Epithelial cell of proximal tubule (primary cell): ENCODE data around the gene PPP1R16B. TPM values are rescaled to one million over a fixed set of nuclear protein-coding genes. Genes with fewer than 3 reads are reported as not detected.
A peak's percentile ranks its signal among the peaks of the same experiment; 100 is the strongest.
"Not testable (repeated sequence)": the region's sequence is repeated elsewhere in the genome, so short reads cannot be mapped to it uniquely, and the experiment has no call there.

Experiments
- DNase-seq: peaks from one replicate; pipeline ENCODE4 v3.0.0-alpha.2; 2011; ENCODE audit warnings: low read depth
- H3K4me3 ChIP-seq: 2 replicates; pipeline ENCODE4 v1.5.1; 2011; ENCODE audit warnings: low read depth, mild to moderate bottlenecking, low read length
- total RNA-seq: library from RNA; depleted of rRNA; stranded (reverse); fragments of >200 nt; gene quantifications from 2 replicates; pipeline ENCODE4 v1.2.3, GENCODE V29; 2015
- TF ChIP-seq, protein P1 (sequence below): conservative IDR thresholded peaks from 2 replicates; pipeline ENCODE4 v1.5.1; 2012; ENCODE audit warnings: low read depth, mild to moderate bottlenecking, low read length

PPP1R16B gene
- total RNA-seq, 1 donor from 2014 or later = not detected

DNA sequence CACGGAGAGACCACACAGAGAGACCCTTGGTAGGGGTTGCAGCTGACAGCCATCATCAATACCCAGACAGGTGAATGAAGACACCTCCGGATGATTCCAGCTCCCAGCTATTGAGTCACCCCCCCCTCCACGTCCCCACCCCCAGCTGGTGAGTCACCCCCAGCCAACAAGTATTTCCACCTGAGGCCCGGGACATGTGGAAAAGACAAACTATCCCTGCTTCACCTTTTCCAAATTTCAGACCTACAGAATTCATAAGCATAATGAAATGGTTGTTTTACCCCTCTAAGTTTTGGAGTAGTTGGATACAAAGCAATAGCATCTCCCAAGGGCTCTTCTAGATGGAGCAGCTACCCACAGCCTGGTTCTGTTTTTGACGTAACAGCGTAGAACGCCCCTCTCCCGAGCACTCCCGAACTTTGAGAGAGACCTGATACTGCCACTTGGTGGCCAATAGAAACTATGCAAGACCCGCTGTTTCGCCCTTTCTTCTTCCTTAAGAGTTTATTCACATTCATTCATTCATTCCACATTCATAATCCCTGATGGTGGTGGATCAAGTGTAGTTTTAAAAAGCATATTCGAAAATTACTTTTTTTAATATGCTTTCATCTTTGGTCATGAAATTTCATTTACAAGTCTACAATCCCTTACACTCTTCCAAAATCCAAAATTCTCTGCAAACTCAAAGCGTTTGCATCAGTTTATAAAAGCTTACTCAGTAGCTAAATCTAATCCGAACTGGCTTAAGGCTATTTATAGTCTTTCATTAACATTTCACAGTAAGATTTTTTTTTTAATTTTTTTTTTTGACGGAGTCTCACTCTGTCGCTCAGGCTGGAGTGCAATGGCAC is 15.1 kb upstream of the PPP1R16B start:
- TF ChIP-seq, protein P1, sequence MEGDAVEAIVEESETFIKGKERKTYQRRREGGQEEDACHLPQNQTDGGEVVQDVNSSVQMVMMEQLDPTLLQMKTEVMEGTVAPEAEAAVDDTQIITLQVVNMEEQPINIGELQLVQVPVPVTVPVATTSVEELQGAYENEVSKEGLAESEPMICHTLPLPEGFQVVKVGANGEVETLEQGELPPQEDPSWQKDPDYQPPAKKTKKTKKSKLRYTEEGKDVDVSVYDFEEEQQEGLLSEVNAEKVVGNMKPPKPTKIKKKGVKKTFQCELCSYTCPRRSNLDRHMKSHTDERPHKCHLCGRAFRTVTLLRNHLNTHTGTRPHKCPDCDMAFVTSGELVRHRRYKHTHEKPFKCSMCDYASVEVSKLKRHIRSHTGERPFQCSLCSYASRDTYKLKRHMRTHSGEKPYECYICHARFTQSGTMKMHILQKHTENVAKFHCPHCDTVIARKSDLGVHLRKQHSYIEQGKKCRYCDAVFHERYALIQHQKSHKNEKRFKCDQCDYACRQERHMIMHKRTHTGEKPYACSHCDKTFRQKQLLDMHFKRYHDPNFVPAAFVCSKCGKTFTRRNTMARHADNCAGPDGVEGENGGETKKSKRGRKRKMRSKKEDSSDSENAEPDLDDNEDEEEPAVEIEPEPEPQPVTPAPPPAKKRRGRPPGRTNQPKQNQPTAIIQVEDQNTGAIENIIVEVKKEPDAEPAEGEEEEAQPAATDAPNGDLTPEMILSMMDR = peak; percentile 74
- H3K4me3 ChIP-seq = no peak overlapping the region
- DNase-seq = no peak

DNA sequence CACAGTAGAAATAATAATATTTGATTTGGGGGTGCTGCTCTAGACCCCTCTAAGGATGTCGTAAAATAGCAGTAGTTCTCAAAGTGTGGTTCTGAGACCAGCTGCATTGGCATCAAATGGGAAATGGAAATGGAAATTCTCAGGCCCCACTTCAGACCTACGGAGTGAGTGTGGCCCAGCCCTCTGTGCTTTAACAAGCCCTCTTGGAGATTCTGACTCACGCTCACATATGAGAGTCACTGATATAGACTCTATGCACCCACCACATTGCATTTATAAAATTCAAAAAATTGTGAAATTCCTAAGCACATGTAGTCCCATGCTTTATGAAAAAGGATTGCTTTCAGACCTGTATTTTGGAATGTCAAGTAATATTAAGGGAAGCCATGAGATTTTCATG is 14.2 kb upstream of the PPP1R16B start:
- TF ChIP-seq, protein P1 = no peak
- no peak for DNase-seq
- H3K4me3 ChIP-seq = no peak overlapping the region

DNA sequence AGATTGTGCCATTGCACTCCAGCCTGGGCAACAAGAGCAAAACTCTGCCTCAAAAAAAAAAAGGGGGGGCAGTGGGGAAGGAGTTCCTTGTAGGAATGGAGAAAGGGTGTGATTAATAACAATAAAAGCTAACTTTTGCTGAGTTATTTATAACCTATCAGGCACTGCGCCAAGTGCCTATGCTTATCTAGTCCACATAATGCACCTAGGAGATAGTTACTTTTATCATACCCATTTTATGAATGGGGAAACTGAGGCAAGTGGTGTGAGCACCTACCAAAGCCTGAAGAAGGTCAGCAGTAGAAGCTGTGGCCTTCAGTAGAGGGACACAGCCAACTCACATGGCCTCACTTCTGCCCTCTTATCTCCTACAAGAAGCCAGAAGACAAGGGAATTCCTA is 13.6 kb upstream of the PPP1R16B start:
- DNase-seq = no peak
- TF ChIP-seq, protein P1 = no peak
- H3K4me3 ChIP-seq = no peak overlapping the region

DNA sequence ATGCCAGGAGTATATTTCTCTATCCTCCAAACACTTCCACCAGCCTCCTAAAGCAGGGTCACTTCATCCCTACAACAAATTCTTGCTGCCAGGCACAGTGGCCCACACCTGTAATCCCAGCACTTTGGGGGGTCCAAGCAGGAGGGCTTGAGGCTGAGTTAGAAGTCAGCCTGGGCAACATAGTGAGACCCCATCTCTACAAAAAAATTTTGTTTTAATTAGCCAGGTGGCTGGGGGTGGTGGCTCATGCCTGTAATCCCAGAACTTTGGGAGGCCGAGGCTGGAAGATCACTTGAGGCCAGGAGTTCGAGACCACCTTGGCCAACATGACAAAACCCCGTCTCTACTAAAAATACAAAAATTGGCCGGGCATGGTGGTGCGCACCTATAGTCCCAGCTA is 11.4 kb upstream of the PPP1R16B start:
- not testable (repeated sequence) for DNase-seq, H3K4me3 ChIP-seq

DNA sequence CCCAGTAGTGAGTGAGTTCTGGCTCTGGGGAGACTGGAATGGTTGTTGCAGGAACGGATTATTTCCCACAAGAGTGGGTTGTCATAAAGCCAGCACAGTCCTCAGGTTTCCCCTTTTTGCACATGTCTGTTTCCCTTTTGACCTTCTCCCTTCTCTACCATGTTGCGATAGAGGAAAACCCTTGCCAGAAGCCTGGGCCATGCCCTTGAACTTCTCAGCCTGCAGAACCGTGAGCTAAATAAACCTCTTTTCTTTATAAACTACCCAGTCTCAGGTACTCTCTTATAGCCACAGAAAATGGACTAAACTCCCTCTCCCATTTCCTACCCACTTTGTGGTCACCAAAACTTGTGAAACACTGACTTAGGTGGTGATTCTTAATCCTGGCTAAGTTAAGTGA is 7.2 kb upstream of the PPP1R16B start:
- TF ChIP-seq, protein P1 = no peak
- no peak overlapping the region for H3K4me3 ChIP-seq

DNA sequence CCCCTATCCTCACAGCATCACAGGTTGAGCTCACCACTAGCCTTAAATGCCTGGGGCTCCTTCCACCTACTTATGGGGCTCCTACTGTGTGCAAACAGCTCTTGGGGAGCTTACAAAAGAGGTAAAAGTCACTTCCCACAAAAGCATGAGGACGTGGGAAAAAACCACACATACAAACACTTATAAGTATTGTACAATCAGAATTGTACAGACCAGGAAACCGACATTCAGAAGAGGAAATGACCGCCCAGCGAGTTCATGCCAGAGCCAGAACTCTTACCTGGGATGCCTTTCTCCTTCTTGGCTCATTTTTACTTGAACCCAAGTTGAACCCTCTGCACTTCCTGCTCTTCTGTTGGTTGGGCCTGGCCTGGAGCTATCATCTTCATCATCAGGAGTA is 6.3 kb upstream of the PPP1R16B start:
- TF ChIP-seq, protein P1 = no peak
- H3K4me3 ChIP-seq = no peak overlapping the region
- no peak for DNase-seq

More for the DNA sequence above, 7.2 kb upstream of the PPP1R16B start:
- DNase-seq = no peak

DNA sequence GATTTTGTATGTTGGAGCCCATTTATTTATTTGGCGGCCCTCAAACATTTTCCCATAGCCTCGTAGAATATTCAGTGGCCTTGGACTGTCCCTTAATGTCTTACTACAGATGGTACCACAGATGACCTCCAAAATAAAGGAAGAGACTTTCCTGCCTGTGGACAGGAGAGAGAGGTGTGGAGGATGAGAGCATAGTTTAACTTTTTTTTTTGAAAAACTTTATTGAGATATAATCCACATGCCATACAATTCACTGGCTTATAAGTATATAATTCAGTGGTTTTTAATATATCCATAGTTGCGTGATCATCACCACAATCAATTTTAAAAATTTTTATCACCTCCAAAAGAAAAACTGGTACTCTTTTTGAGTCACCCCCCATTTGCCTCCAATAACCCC is 4.6 kb upstream of the PPP1R16B start:
- TF ChIP-seq, protein P1 = no peak
- no peak overlapping the region for H3K4me3 ChIP-seq
- DNase-seq = no peak
